Keratinocyte (primary cell): ENCODE data around the gene OLIG2.

Experiments used
- CTCF ChIP-seq, 3 experiments: IDR thresholded peaks in 1 of 3; conservative IDR thresholded peaks in 1 of 3; optimal IDR thresholded peaks in 1 of 3; 2 replicates in 2 of 3; 3 replicates in 1 of 3; pipeline versions ENCODE3 to v1.5.1; 2011; ENCODE audit warnings: low read length in 3 of 3, mild to moderate bottlenecking in 3 of 3, moderate library complexity in 2 of 3, control low read depth in 1 of 3, inconsistent platforms in 1 of 3; ENCODE audit not compliant: insufficient read depth in 2 of 3; ENCODE audit errors: extremely low read depth in 1 of 3
- EZH2 ChIP-seq: IDR thresholded peaks from one replicate; pipeline ENCODE4 v1.6.1; 2012; ENCODE audit warnings: inconsistent platforms, mild to moderate bottlenecking, low read length, moderate library complexity

- TF ChIP-seq EZH2 = no peak
- TF ChIP-seq CTCF (optimal IDR thresholded peaks at IDR 0.05 in 1 of 3, IDR thresholded peaks at IDR 0.05 in 1 of 3, conservative IDR thresholded peaks at IDR 0.05 in 1 of 3; ENCODE audit: extremely low read depth in 1 of 3, insufficient read depth in 2 of 3, low read length in 3 of 3) = no peak
Measured at GRCh38 chr21:32977216-32977615, 48.5 kb upstream of the OLIG2 start.
